ENCODE results near the gene FANCD2.
"Not testable (repeated sequence)": the region's sequence is repeated elsewhere in the genome, so short reads cannot be mapped to it uniquely, and the experiment has no call there.

Gene FANCD2

GRCh38 chr3:10119376-10119775 lies 93.1 kb downstream of the FANCD2 start:
- Histone ChIP-seq H3K9ac (ENCODE audit: low read depth, low read length) (no peak overlapping the region), H3K4me2 (ENCODE audit: insufficient read depth, low read length) (no peak overlapping the region), H3K27ac (ENCODE audit: low read length) (no peak overlapping the region), H2AFZ (ENCODE audit: low read depth, low read length) (no peak overlapping the region), H3K79me2 (ENCODE audit: insufficient read depth, low read length) (peaks cover 81% of the 10 kb centered on the region), H3K4me3 (ENCODE audit: low read depth in 1 of 2, low read length in 2 of 2) (no peak overlapping the region), H3K9me3 (ENCODE audit: insufficient read depth, low read length, severe bottlenecking) (no peaks in the 10 kb centered on the region), H3K36me3 (ENCODE audit: insufficient read depth, low read length) (peaks cover 32% of the 10 kb centered on the region), H3K4me1 (ENCODE audit: insufficient read depth, low read length) (peaks cover 33% of the 10 kb centered on the region), H4K20me1 (ENCODE audit: insufficient read depth, low read length) (peaks cover 21% of the 10 kb centered on the region; the same call in 1 of the 2 replicates), H3K27me3 (ENCODE audit: insufficient read depth, low read length, poor library complexity) (no peaks in the 10 kb centered on the region)
- no peak for TF ChIP-seq EZH2 (IDR thresholded peaks at IDR 0.05; ENCODE audit: borderline replicate concordance, low read depth, low read length, severe bottlenecking)
- TF ChIP-seq, protein P1, sequence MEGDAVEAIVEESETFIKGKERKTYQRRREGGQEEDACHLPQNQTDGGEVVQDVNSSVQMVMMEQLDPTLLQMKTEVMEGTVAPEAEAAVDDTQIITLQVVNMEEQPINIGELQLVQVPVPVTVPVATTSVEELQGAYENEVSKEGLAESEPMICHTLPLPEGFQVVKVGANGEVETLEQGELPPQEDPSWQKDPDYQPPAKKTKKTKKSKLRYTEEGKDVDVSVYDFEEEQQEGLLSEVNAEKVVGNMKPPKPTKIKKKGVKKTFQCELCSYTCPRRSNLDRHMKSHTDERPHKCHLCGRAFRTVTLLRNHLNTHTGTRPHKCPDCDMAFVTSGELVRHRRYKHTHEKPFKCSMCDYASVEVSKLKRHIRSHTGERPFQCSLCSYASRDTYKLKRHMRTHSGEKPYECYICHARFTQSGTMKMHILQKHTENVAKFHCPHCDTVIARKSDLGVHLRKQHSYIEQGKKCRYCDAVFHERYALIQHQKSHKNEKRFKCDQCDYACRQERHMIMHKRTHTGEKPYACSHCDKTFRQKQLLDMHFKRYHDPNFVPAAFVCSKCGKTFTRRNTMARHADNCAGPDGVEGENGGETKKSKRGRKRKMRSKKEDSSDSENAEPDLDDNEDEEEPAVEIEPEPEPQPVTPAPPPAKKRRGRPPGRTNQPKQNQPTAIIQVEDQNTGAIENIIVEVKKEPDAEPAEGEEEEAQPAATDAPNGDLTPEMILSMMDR (IDR thresholded peaks at IDR 0.05; ENCODE audit: borderline replicate concordance, extremely low read depth, low read length, poor library complexity, severe bottlenecking), result no peak
- DNase-seq (no peak), ATAC-seq (ENCODE audit: insufficient read depth, low read depth) (no peak)

DNA sequence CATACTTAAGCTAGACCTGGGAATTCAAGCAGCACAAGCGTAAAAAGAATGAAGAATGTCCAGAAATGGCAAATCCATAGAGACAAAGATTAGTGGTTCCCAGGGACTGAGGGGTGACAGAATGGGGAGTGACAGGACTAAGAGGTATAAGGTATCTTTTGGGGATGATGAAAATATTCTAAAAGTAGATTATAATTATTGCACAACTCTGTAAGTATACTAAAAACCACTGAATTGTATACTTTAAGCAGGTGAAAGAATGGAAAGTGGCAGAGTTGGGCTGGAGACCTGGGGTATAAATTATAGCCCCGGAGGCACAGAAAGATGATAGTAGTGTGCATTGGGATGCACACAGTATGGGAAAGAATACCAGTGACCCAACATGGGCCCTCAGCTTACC lies 94.8 kb downstream of the FANCD2 start:
- H2AFZ ChIP-seq (ENCODE audit: low read depth, low read length), result no peak overlapping the region
- peaks cover 26% of the 10 kb centered on the region; the same call in 1 of the 2 replicates for H4K20me1 ChIP-seq (ENCODE audit: insufficient read depth, low read length)
- peaks cover 25% of the 10 kb centered on the region for H3K4me1 ChIP-seq (ENCODE audit: insufficient read depth, low read length)
- no peak overlapping the region for H3K27ac ChIP-seq (ENCODE audit: low read length)
- no peak overlapping the region for H3K9ac ChIP-seq (ENCODE audit: low read depth, low read length)
- peaks cover 48% of the 10 kb centered on the region for H3K36me3 ChIP-seq (ENCODE audit: insufficient read depth, low read length)
- no peak for ATAC-seq (ENCODE audit: insufficient read depth, low read depth)
- no peaks in the 10 kb centered on the region for H3K9me3 ChIP-seq (ENCODE audit: insufficient read depth, low read length, severe bottlenecking)
- no peak overlapping the region for H3K4me3 ChIP-seq (ENCODE audit: low read depth in 1 of 2, low read length in 2 of 2)
- no peak for DNase-seq
- H3K4me2 ChIP-seq (ENCODE audit: insufficient read depth, low read length), result no peak overlapping the region
- no peaks in the 10 kb centered on the region for H3K27me3 ChIP-seq (ENCODE audit: insufficient read depth, low read length, poor library complexity)
- H3K79me2 ChIP-seq (ENCODE audit: insufficient read depth, low read length), result peaks cover 81% of the 10 kb centered on the region
- no peak for TF ChIP-seq EZH2 (IDR thresholded peaks at IDR 0.05; ENCODE audit: borderline replicate concordance, low read depth, low read length, severe bottlenecking)
- TF ChIP-seq, protein P1 (IDR thresholded peaks at IDR 0.05; ENCODE audit: borderline replicate concordance, extremely low read depth, low read length, poor library complexity, severe bottlenecking), result no peak

GRCh38 chr3:10122724-10123123 lies 96.5 kb downstream of the FANCD2 start:
- H3K4me1 ChIP-seq (ENCODE audit: insufficient read depth, low read length), result peaks cover 8% of the 10 kb centered on the region; the same call in 1 of the 2 replicates
- H3K36me3 ChIP-seq (ENCODE audit: insufficient read depth, low read length), result peaks cover 60% of the 10 kb centered on the region
- TF ChIP-seq, protein P1 (IDR thresholded peaks at IDR 0.05; ENCODE audit: borderline replicate concordance, extremely low read depth, low read length, poor library complexity, severe bottlenecking), result no peak
- TF ChIP-seq EZH2 (IDR thresholded peaks at IDR 0.05; ENCODE audit: borderline replicate concordance, low read depth, low read length, severe bottlenecking), result no peak
- no peak overlapping the region for H3K27ac ChIP-seq (ENCODE audit: low read length)
- ATAC-seq (ENCODE audit: insufficient read depth, low read depth), result no peak
- H4K20me1 ChIP-seq (ENCODE audit: insufficient read depth, low read length), result peaks cover 14% of the 10 kb centered on the region; the same call in 1 of the 2 replicates
- peaks cover 64% of the 10 kb centered on the region for H3K79me2 ChIP-seq (ENCODE audit: insufficient read depth, low read length)
- no peak for DNase-seq
- no peak overlapping the region for H3K4me3 ChIP-seq (ENCODE audit: low read depth in 1 of 2, low read length in 2 of 2)
- H3K27me3 ChIP-seq (ENCODE audit: insufficient read depth, low read length, poor library complexity), result no peaks in the 10 kb centered on the region
- no peak overlapping the region for H3K9ac ChIP-seq (ENCODE audit: low read depth, low read length)
- no peak overlapping the region for H2AFZ ChIP-seq (ENCODE audit: low read depth, low read length)
- H3K9me3 ChIP-seq (ENCODE audit: insufficient read depth, low read length, severe bottlenecking), result no peaks in the 10 kb centered on the region
- no peak overlapping the region for H3K4me2 ChIP-seq (ENCODE audit: insufficient read depth, low read length)

GRCh38 chr3:10135872-10136271 lies 109.6 kb downstream of the FANCD2 start:
- not testable (repeated sequence) for H3K4me3 ChIP-seq (ENCODE audit: low read depth in 1 of 2, low read length in 2 of 2); ATAC-seq (ENCODE audit: insufficient read depth, low read depth); H3K27ac ChIP-seq (ENCODE audit: low read length); H3K79me2 ChIP-seq (ENCODE audit: insufficient read depth, low read length); H3K36me3 ChIP-seq (ENCODE audit: insufficient read depth, low read length); H2AFZ ChIP-seq (ENCODE audit: low read depth, low read length); H3K27me3 ChIP-seq (ENCODE audit: insufficient read depth, low read length, poor library complexity); H3K4me2 ChIP-seq (ENCODE audit: insufficient read depth, low read length); H3K4me1 ChIP-seq (ENCODE audit: insufficient read depth, low read length); H3K9ac ChIP-seq (ENCODE audit: low read depth, low read length); H3K9me3 ChIP-seq (ENCODE audit: insufficient read depth, low read length, severe bottlenecking); H4K20me1 ChIP-seq (ENCODE audit: insufficient read depth, low read length)
- DNase-seq, result peak; percentile 22

Measured in DND-41 (cell line).